Measurements from ENCODE around the gene VN1R5.

Gene VN1R5

DNA sequence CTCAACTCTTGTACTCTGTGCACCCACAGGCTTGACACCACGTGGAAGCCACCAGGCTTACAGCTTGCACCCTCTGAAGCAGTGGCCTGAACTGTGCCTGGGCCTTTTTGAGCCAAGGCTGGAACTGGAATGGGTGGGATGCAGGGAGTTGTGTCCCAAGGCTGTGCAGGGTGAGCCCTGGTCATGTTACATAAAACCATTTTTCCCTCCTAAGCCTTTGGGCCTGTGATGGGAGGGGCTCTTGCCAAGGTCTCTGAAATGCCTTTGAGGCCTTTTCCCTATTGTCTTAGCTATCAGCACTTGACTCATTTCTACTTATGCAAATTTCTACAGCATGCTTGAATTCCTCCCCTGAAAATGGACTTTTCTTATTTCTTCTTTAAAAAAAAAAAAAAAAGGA is 14.1 kb downstream of the VN1R5 start:
- no peak overlapping the region for H2AK5ac ChIP-seq (ENCODE audit: low read depth, low read length)
- no peak overlapping the region for H2BK15ac ChIP-seq (ENCODE audit: low read length)
- no peaks in the 10 kb centered on the region for H3K36me3 ChIP-seq (replicated peaks in 1 of 2; ENCODE audit: control insufficient read depth in 2 of 2, insufficient read depth in 2 of 2, low read length in 2 of 2)
- H2BK5ac ChIP-seq (ENCODE audit: low read length): no peak overlapping the region
- no peaks in the 10 kb centered on the region for H3K4me1 ChIP-seq (ENCODE audit: control insufficient read depth in 2 of 2, insufficient read depth in 1 of 2, low read depth in 1 of 2, low read length in 2 of 2)
- no peak overlapping the region for H3K4me2 ChIP-seq (ENCODE audit: insufficient read depth, low read length, poor library complexity, severe bottlenecking)
- no peak overlapping the region for H2BK12ac ChIP-seq (ENCODE audit: low read length)
- no peak overlapping the region for H3K23ac ChIP-seq (ENCODE audit: low read depth, low read length, poor library complexity)
- H3K27ac ChIP-seq (replicated peaks; ENCODE audit: low read length): no peak overlapping the region
- no peaks in the 10 kb centered on the region for H3K27me3 ChIP-seq (ENCODE audit: control insufficient read depth in 3 of 3, insufficient read depth in 3 of 3, low read depth in 1 of 3, low read length in 3 of 3)
- H3K4ac ChIP-seq (ENCODE audit: low read length): no peak overlapping the region
- no peak overlapping the region for H3K9ac ChIP-seq (ENCODE audit: low read depth, low read length, poor library complexity)
- peaks cover 2% of the 10 kb centered on the region for H3K79me1 ChIP-seq (ENCODE audit: low read depth, low read length)
- H2BK120ac ChIP-seq (ENCODE audit: low read depth, low read length): no peak overlapping the region
- no peak overlapping the region for H3K18ac ChIP-seq (ENCODE audit: low read length)
- no peak overlapping the region for H3K4me3 ChIP-seq (ENCODE audit: low read length in 2 of 2)
- H4K8ac ChIP-seq (ENCODE audit: low read depth, low read length): no peak overlapping the region
- peaks cover 4 to 9% of the 10 kb centered on the region in 2 donors for H3K9me3 ChIP-seq (replicated peaks in 1 of 2; ENCODE audit: control insufficient read depth in 2 of 2, insufficient read depth in 1 of 2, low read depth in 1 of 2, low read length in 2 of 2)
- no peak overlapping the region for H2AFZ ChIP-seq (ENCODE audit: low read length)
- H3K14ac ChIP-seq (ENCODE audit: low read length): no peak overlapping the region
- DNase-seq (ENCODE audit: low spot score): no peak
- WGBS, 2 donors (ENCODE audit: extremely low coverage in 2 of 2, insufficient read length in 2 of 2, insufficient replicate concordance in 1 of 2): no CpG with 5 or more reads among the region's 1 CpG
- no peak overlapping the region for H4K91ac ChIP-seq (ENCODE audit: low read depth, low read length, poor library complexity)

- H3K4me1 ChIP-seq (ENCODE audit: control insufficient read depth in 2 of 2, insufficient read depth in 1 of 2, low read depth in 1 of 2, low read length in 2 of 2): no peaks in the 10 kb centered on the region
- no peak overlapping the region for H3K27ac ChIP-seq (replicated peaks; ENCODE audit: low read length)
- H3K36me3 ChIP-seq (replicated peaks in 1 of 2; ENCODE audit: control insufficient read depth in 2 of 2, insufficient read depth in 2 of 2, low read length in 2 of 2): no peaks in the 10 kb centered on the region
- H2BK15ac ChIP-seq (ENCODE audit: low read length): no peak overlapping the region
- peaks cover 2% of the 10 kb centered on the region for H3K79me1 ChIP-seq (ENCODE audit: low read depth, low read length)
- H3K14ac ChIP-seq (ENCODE audit: low read length): no peak overlapping the region
- no peak for DNase-seq (ENCODE audit: low spot score)
- H4K8ac ChIP-seq (ENCODE audit: low read depth, low read length): no peak overlapping the region
- H2BK120ac ChIP-seq (ENCODE audit: low read depth, low read length): no peak overlapping the region
- peak overlapping the region; percentile 8 for H2AFZ ChIP-seq (ENCODE audit: low read length)
- no peak overlapping the region for H3K23ac ChIP-seq (ENCODE audit: low read depth, low read length, poor library complexity)
- H2BK12ac ChIP-seq (ENCODE audit: low read length): no peak overlapping the region
- H4K91ac ChIP-seq (ENCODE audit: low read depth, low read length, poor library complexity): no peak overlapping the region
- no peak overlapping the region for H3K4me2 ChIP-seq (ENCODE audit: insufficient read depth, low read length, poor library complexity, severe bottlenecking)
- H3K9me3 ChIP-seq (replicated peaks in 1 of 2; ENCODE audit: control insufficient read depth in 2 of 2, insufficient read depth in 1 of 2, low read depth in 1 of 2, low read length in 2 of 2): peaks cover 4 to 9% of the 10 kb centered on the region in 2 donors
- WGBS, 2 donors (ENCODE audit: extremely low coverage in 2 of 2, insufficient read length in 2 of 2, insufficient replicate concordance in 1 of 2): no CpG with 5 or more reads among the region's 1 CpG
- no peaks in the 10 kb centered on the region for H3K27me3 ChIP-seq (ENCODE audit: control insufficient read depth in 3 of 3, insufficient read depth in 3 of 3, low read depth in 1 of 3, low read length in 3 of 3)
- H3K4ac ChIP-seq (ENCODE audit: low read length): no peak overlapping the region
- H3K9ac ChIP-seq (ENCODE audit: low read depth, low read length, poor library complexity): no peak overlapping the region
- H2AK5ac ChIP-seq (ENCODE audit: low read depth, low read length): no peak overlapping the region
- H3K4me3 ChIP-seq (ENCODE audit: low read length in 2 of 2): no peak overlapping the region
- no peak overlapping the region for H3K18ac ChIP-seq (ENCODE audit: low read length)
- no peak overlapping the region for H2BK5ac ChIP-seq (ENCODE audit: low read length)
Measured at GRCh38 chr1:247273013-247273412, 17.1 kb downstream of the VN1R5 start.

DNA sequence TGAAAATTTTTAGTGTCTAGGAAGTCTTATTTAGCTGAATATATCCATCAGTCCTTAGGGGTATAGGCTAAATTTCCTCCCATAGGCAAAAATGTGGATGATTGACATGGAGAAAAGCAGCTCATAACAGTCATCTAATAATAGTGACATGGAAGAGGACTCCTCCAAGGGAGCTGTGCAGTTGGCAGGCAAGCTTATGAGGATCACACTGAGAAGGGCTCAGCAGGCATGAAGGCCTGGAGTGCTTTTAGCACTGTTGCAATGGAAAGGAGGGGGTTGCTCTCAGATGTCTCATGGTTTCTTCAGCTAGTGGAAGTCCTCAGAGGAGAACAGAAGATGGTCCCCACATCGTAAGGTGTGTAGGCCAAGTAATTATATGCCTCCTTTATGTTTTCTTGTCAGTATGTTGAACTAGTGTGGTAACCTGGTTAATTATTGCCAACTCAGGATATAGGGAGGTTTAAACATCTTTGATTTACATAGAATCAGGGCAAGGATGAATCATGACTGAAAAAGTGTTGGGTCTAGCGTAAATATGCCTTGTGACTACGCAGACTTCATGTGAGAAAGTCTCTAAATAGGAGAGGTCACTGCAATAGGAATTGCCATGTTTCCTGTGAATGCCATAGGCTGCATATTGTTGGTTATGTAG is 18.9 kb downstream of the VN1R5 start:
- no peak overlapping the region for H3K4ac ChIP-seq (ENCODE audit: low read length)
- no peak overlapping the region for H3K14ac ChIP-seq (ENCODE audit: low read length)
- WGBS, 2 donors (ENCODE audit: extremely low coverage in 2 of 2, insufficient read length in 2 of 2, insufficient replicate concordance in 1 of 2): no CpG with 5 or more reads among the region's 3 CpGs
- no peak overlapping the region for H4K91ac ChIP-seq (ENCODE audit: low read depth, low read length, poor library complexity)
- H3K18ac ChIP-seq (ENCODE audit: low read length): no peak overlapping the region
- H4K8ac ChIP-seq (ENCODE audit: low read depth, low read length): no peak overlapping the region
- no peak overlapping the region for H2BK12ac ChIP-seq (ENCODE audit: low read length)
- no peak overlapping the region for H3K4me3 ChIP-seq (ENCODE audit: low read length in 2 of 2)
- H3K36me3 ChIP-seq (replicated peaks in 1 of 2; ENCODE audit: control insufficient read depth in 2 of 2, insufficient read depth in 2 of 2, low read length in 2 of 2): no peaks in the 10 kb centered on the region
- H2AFZ ChIP-seq (ENCODE audit: low read length): no peak overlapping the region
- H3K9ac ChIP-seq (ENCODE audit: low read depth, low read length, poor library complexity): no peak overlapping the region
- no peak overlapping the region for H2BK5ac ChIP-seq (ENCODE audit: low read length)
- H2BK120ac ChIP-seq (ENCODE audit: low read depth, low read length): no peak overlapping the region
- no peaks in the 10 kb centered on the region for H3K4me1 ChIP-seq (ENCODE audit: control insufficient read depth in 2 of 2, insufficient read depth in 1 of 2, low read depth in 1 of 2, low read length in 2 of 2)
- H2AK5ac ChIP-seq (ENCODE audit: low read depth, low read length): no peak overlapping the region
- H2BK15ac ChIP-seq (ENCODE audit: low read length): no peak overlapping the region
- H3K79me1 ChIP-seq (ENCODE audit: low read depth, low read length): peaks cover 2% of the 10 kb centered on the region
- no peak overlapping the region for H3K4me2 ChIP-seq (ENCODE audit: insufficient read depth, low read length, poor library complexity, severe bottlenecking)
- no peak overlapping the region for H3K23ac ChIP-seq (ENCODE audit: low read depth, low read length, poor library complexity)
- no peak overlapping the region for H3K27ac ChIP-seq (replicated peaks; ENCODE audit: low read length)
- H3K9me3 ChIP-seq (replicated peaks in 1 of 2; ENCODE audit: control insufficient read depth in 2 of 2, insufficient read depth in 1 of 2, low read depth in 1 of 2, low read length in 2 of 2): peaks cover 2 to 7% of the 10 kb centered on the region in 2 donors
- H3K27me3 ChIP-seq (ENCODE audit: control insufficient read depth in 3 of 3, insufficient read depth in 3 of 3, low read depth in 1 of 3, low read length in 3 of 3): no peaks in the 10 kb centered on the region
- DNase-seq (ENCODE audit: low spot score): no peak

DNA sequence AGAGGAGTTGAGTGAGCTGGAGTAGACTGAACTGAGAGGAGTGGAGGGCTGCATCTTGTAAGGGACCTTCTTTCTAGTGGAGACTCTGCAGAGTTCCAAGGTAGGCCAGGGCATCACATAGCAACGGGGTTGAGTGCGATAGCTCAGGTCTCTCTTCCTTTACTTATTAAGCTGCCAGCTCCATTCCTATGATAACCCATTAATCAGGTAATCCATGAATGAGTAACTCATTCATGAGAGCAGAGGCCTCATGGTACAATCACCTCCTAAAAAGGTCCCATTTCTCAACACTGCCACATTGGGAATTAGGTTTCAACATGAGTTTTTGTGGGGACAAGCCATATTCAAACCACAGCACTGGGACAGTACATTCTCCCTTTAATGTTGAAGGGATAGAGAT is 21.3 kb downstream of the VN1R5 start:
- Histone ChIP-seq H2BK15ac (ENCODE audit: low read length) (no peak overlapping the region), H3K27me3 (ENCODE audit: control insufficient read depth in 3 of 3, insufficient read depth in 3 of 3, low read depth in 1 of 3, low read length in 3 of 3) (no peaks in the 10 kb centered on the region), H2AK5ac (ENCODE audit: low read depth, low read length) (no peak overlapping the region), H3K9me3 (replicated peaks in 1 of 2; ENCODE audit: control insufficient read depth in 2 of 2, insufficient read depth in 1 of 2, low read depth in 1 of 2, low read length in 2 of 2) (peaks cover 0 to under 1% of the 10 kb centered on the region in 2 donors), H2BK12ac (ENCODE audit: low read length) (no peak overlapping the region), H4K91ac (ENCODE audit: low read depth, low read length, poor library complexity) (no peak overlapping the region), H3K79me1 (ENCODE audit: low read depth, low read length) (peaks cover 2% of the 10 kb centered on the region), H2BK120ac (ENCODE audit: low read depth, low read length) (no peak overlapping the region), H3K23ac (ENCODE audit: low read depth, low read length, poor library complexity) (no peak overlapping the region), H3K27ac (replicated peaks; ENCODE audit: low read length) (no peak overlapping the region), H3K14ac (ENCODE audit: low read length) (no peak overlapping the region), H2BK5ac (ENCODE audit: low read length) (no peak overlapping the region), H3K36me3 (replicated peaks in 1 of 2; ENCODE audit: control insufficient read depth in 2 of 2, insufficient read depth in 2 of 2, low read length in 2 of 2) (no peaks in the 10 kb centered on the region), H3K4me2 (ENCODE audit: insufficient read depth, low read length, poor library complexity, severe bottlenecking) (no peak overlapping the region), H2AFZ (ENCODE audit: low read length) (no peak overlapping the region), H3K4ac (ENCODE audit: low read length) (no peak overlapping the region), H3K18ac (ENCODE audit: low read length) (no peak overlapping the region), H3K9ac (ENCODE audit: low read depth, low read length, poor library complexity) (no peak overlapping the region), H3K4me1 (ENCODE audit: control insufficient read depth in 2 of 2, insufficient read depth in 1 of 2, low read depth in 1 of 2, low read length in 2 of 2) (peaks cover 0 to 1% of the 10 kb centered on the region in 2 donors), H4K8ac (ENCODE audit: low read depth, low read length) (no peak overlapping the region), H3K4me3 (ENCODE audit: low read length in 2 of 2) (no peak overlapping the region)
- WGBS, 2 donors (ENCODE audit: extremely low coverage in 2 of 2, insufficient read length in 2 of 2, insufficient replicate concordance in 1 of 2): no CpG with 5 or more reads among the region's 2 CpGs
- DNase-seq (ENCODE audit: low spot score): no peak

Measured in neuronal stem cell (in vitro differentiated cells).